Measurements from ENCODE around the gene CLVS2. TPM values are rescaled to one million over a fixed set of nuclear protein-coding genes. Genes with fewer than 3 reads are reported as not detected.

Gene CLVS2
- polyA plus RNA-seq, 1 donor (not counting 4 experiments of a cell fraction or from before 2014, with no cell fraction given), result not detected

- FAIRE-seq, result no peak
- Histone ChIP-seq H3K27me3 (ENCODE audit: control insufficient read depth, extremely low read depth, insufficient read depth, low read length) (no peaks in the 10 kb centered on the region), H4K20me1 (ENCODE audit: control insufficient read depth, extremely low read depth, insufficient read depth, low read length) (no peaks in the 10 kb centered on the region), H3K9ac (ENCODE audit: control insufficient read depth, extremely low read depth, insufficient read depth, low read length) (no peak overlapping the region), H3K4me1 (ENCODE audit: control insufficient read depth, extremely low read depth, insufficient read depth, low read length) (no peaks in the 10 kb centered on the region), H3K4me2 (ENCODE audit: control insufficient read depth, extremely low read depth, insufficient read depth, low read depth, low read length) (no peak overlapping the region), H3K9me1 (ENCODE audit: control insufficient read depth, extremely low read depth, insufficient read depth, low read length) (no peaks in the 10 kb centered on the region), H3K79me2 (ENCODE audit: control insufficient read depth, insufficient read depth, low read length) (no peaks in the 10 kb centered on the region), H3K4me3 (ENCODE audit: control insufficient read depth in 2 of 3, extremely low read depth in 1 of 3, insufficient read depth in 2 of 3, low read depth in 1 of 3, low read length in 3 of 3) (no peak overlapping the region), H3K36me3 (ENCODE audit: control insufficient read depth in 2 of 2, extremely low read depth in 1 of 2, insufficient read depth in 2 of 2, low read length in 2 of 2) (no peaks in the 10 kb centered on the region), H3K27ac (ENCODE audit: control insufficient read depth, insufficient read depth, low read length) (no peak overlapping the region), H2AFZ (ENCODE audit: control insufficient read depth, low read length) (no peak overlapping the region), H3K9me3 (ENCODE audit: control insufficient read depth, low read depth, low read length) (no peaks in the 10 kb centered on the region)
- DNase-seq (ENCODE audit: low read depth, low spot score), result no peak
- TF ChIP-seq EZH2 (IDR thresholded peaks at IDR 0.05; ENCODE audit: low read length) (no peak), CTCF (optimal IDR thresholded peaks at IDR 0.05 in 1 of 3, IDR thresholded peaks at IDR 0.05 in 1 of 3, conservative IDR thresholded peaks at IDR 0.05 in 1 of 3; ENCODE audit: extremely low read depth in 1 of 3, insufficient read depth in 2 of 3, low read length in 3 of 3) (no peak)
- dilution Hi-C loops (cut with MboI; ENCODE audit: extremely low pct_ligation_motif_present, low sequenced_read_pairs), result no loop called here
These were observed 18.9 kb upstream of the CLVS2 start for GRCh38 chr6:122977180-122977579.

- Histone ChIP-seq H3K79me2 (ENCODE audit: control insufficient read depth, insufficient read depth, low read length) (no peaks in the 10 kb centered on the region), H4K20me1 (ENCODE audit: control insufficient read depth, extremely low read depth, insufficient read depth, low read length) (no peaks in the 10 kb centered on the region), H3K27me3 (ENCODE audit: control insufficient read depth, extremely low read depth, insufficient read depth, low read length) (no peaks in the 10 kb centered on the region), H3K9ac (ENCODE audit: control insufficient read depth, extremely low read depth, insufficient read depth, low read length) (no peak overlapping the region), H2AFZ (ENCODE audit: control insufficient read depth, low read length) (no peak overlapping the region), H3K9me1 (ENCODE audit: control insufficient read depth, extremely low read depth, insufficient read depth, low read length) (no peaks in the 10 kb centered on the region), H3K4me2 (ENCODE audit: control insufficient read depth, extremely low read depth, insufficient read depth, low read depth, low read length) (no peak overlapping the region), H3K9me3 (ENCODE audit: control insufficient read depth, low read depth, low read length) (no peaks in the 10 kb centered on the region), H3K4me3 (ENCODE audit: control insufficient read depth in 2 of 3, extremely low read depth in 1 of 3, insufficient read depth in 2 of 3, low read depth in 1 of 3, low read length in 3 of 3) (no peak overlapping the region), H3K4me1 (ENCODE audit: control insufficient read depth, extremely low read depth, insufficient read depth, low read length) (no peaks in the 10 kb centered on the region), H3K36me3 (ENCODE audit: control insufficient read depth in 2 of 2, extremely low read depth in 1 of 2, insufficient read depth in 2 of 2, low read length in 2 of 2) (no peaks in the 10 kb centered on the region), H3K27ac (ENCODE audit: control insufficient read depth, insufficient read depth, low read length) (no peak overlapping the region)
- DNase-seq (ENCODE audit: low read depth, low spot score) (no peak), FAIRE-seq (no peak)
- TF ChIP-seq EZH2 (IDR thresholded peaks at IDR 0.05; ENCODE audit: low read length) (no peak), CTCF (optimal IDR thresholded peaks at IDR 0.05 in 1 of 3, IDR thresholded peaks at IDR 0.05 in 1 of 3, conservative IDR thresholded peaks at IDR 0.05 in 1 of 3; ENCODE audit: extremely low read depth in 1 of 3, insufficient read depth in 2 of 3, low read length in 3 of 3) (no peak)
- dilution Hi-C loops (cut with MboI; ENCODE audit: extremely low pct_ligation_motif_present, low sequenced_read_pairs), result no loop called here
These were observed 11.6 kb upstream of the CLVS2 start for GRCh38 chr6:122984393-122984792.

All from keratinocyte (primary cell).